GM12878 (cell line): Measurements from ENCODE around the gene ACSF2. TPM values are rescaled to one million over a fixed set of nuclear protein-coding genes. Genes with fewer than 3 reads are reported as not detected.

Experiments
- ATAC-seq: fragments of 200-7000 bp; cut with Tn5 transposase; 3 replicates; pipeline ENCODE4 v1.9.1; 2020; ENCODE audit warnings: mild to moderate bottlenecking, moderate library complexity
- BruUV-seq: library from RNA; stranded (reverse); fragments of 400-500 nt; replicated peaks from 2 replicates; lab custom pipeline; 2021; lab: Mats Ljungman, UMichigan
- CTCF ChIA-PET: fragments of 300-600 bp; sonication (Branson Sonifier 250); formaldehyde crosslinking; extraction: SDS; loops from one replicate; lab custom pipeline; 2021; ENCODE audit warnings: inconsistent platforms; lab: Yijun Ruan, JAX
- POLR2A ChIA-PET: fragments of 350-600 bp; formaldehyde crosslinking; extraction: SDS; loops from one replicate; lab custom pipeline; 2021; ENCODE audit warnings: inconsistent platforms; lab: Charles Lee
- RAD21 ChIA-PET: fragments of 300-600 bp; sonication (Branson Sonifier 250); formaldehyde crosslinking; loops from one replicate; lab custom pipeline; 2023; ENCODE audit warnings: antibody characterized with exemption; ENCODE audit not compliant: unreplicated experiment; lab: Charles Lee
- SMC1A ChIA-PET: fragments of 300-600 bp; sonication (Branson Sonifier 250); formaldehyde crosslinking; loops from one replicate; lab custom pipeline; 2023; ENCODE audit not compliant: unreplicated experiment, uncharacterized antibody; lab: Charles Lee
- DNase-seq: peaks from one replicate; pipeline ENCODE4 v3.0.0-alpha.2; 2011; ENCODE audit warnings: low read depth, low spot score
- FAIRE-seq: peaks from 3 replicates; lab custom pipeline; 2011; peaks lifted over from hg19 to GRCh38; lab: Jason Lieb, UNC
- H2AFZ ChIP-seq: 2 replicates; pipeline ENCODE4 v1.6.0; 2011; ENCODE audit warnings: low read depth, low read length, control low read depth; ENCODE audit not compliant: control insufficient read depth
- H3K27ac ChIP-seq: 2 replicates; pipeline ENCODE4 v1.5.1; 2011; ENCODE audit warnings: control low read depth; ENCODE audit not compliant: control insufficient read depth, insufficient read depth
- H3K27me3 ChIP-seq, 2 experiments: replicated peaks in 1 of 2; 2 replicates each; pipeline versions ENCODE4 v1.6.0 to v1.6.1; 2011; ENCODE audit warnings: low read length in 1 of 2; ENCODE audit not compliant: control insufficient read depth in 2 of 2, insufficient read depth in 2 of 2
- H3K36me3 ChIP-seq, 2 experiments: 2 replicates each; pipeline ENCODE4 v1.5.1; 2011; ENCODE audit warnings: low read length in 1 of 2; ENCODE audit not compliant: control insufficient read depth in 2 of 2, insufficient read depth in 2 of 2
- H3K4me1 ChIP-seq: 2 replicates; pipeline ENCODE4 v1.6.1; 2011; ENCODE audit warnings: mild to moderate bottlenecking, low read length, moderate library complexity, mixed read lengths; ENCODE audit not compliant: control insufficient read depth, insufficient read depth
- H3K4me2 ChIP-seq: 2 replicates; pipeline ENCODE4 v1.6.0; 2011; ENCODE audit warnings: control low read depth; ENCODE audit not compliant: control insufficient read depth, insufficient read depth
- H3K4me3 ChIP-seq: fragments of 200-600 bp; sonication (generic); 2 replicates; pipeline ENCODE4 v1.5.1; 2016
- H3K79me2 ChIP-seq: 2 replicates; pipeline ENCODE4 v1.6.0; 2011; ENCODE audit warnings: low read length; ENCODE audit not compliant: control insufficient read depth, insufficient read depth
- H3K9ac ChIP-seq: 2 replicates; pipeline ENCODE4 v1.8.0; 2011; ENCODE audit warnings: low read length, control low read depth, mixed read lengths; ENCODE audit not compliant: control insufficient read depth, insufficient read depth
- H3K9me3 ChIP-seq: replicated peaks from 3 replicates; pipeline ENCODE4 v1.5.1; 2011; ENCODE audit warnings: mild to moderate bottlenecking, low read length; ENCODE audit not compliant: control insufficient read depth, insufficient read depth
- H4K20me1 ChIP-seq: 2 replicates; pipeline ENCODE4 v1.6.0; 2011; ENCODE audit not compliant: control insufficient read depth, insufficient read depth
- ASH2L ChIP-seq: fragments of 300-600, 200-600 bp; sonication (generic); IDR thresholded peaks from 2 replicates; pipeline ENCODE4 v1.6.1; 2017; ENCODE audit warnings: low read depth, mild to moderate bottlenecking, borderline replicate concordance
- BCL3 ChIP-seq: IDR thresholded peaks from 2 replicates; pipeline ENCODE4 v1.6.1; 2011; ENCODE audit warnings: borderline replicate concordance, low read depth, mild to moderate bottlenecking, moderate library complexity, low read length; ENCODE audit not compliant: insufficient read depth, poor library complexity, severe bottlenecking
- BRCA1 ChIP-seq: IDR thresholded peaks from 2 replicates; pipeline ENCODE4 v1.6.1; 2011; ENCODE audit warnings: low read depth, low read length, improper control_type of control experiment
- CHD1 ChIP-seq: IDR thresholded peaks from 2 replicates; pipeline ENCODE4 v1.6.1; 2012; ENCODE audit warnings: low read depth, low read length, improper control_type of control experiment
- MAX ChIP-seq: IDR thresholded peaks from 2 replicates; pipeline ENCODE4 v1.6.1; 2012; ENCODE audit warnings: low read depth, low read length, improper control_type of control experiment
- NR2F1 ChIP-seq: fragments of 450-650 bp; conservative IDR thresholded peaks from 2 replicates; pipeline ENCODE4 v1.6.1; 2017; ENCODE audit warnings: mild to moderate bottlenecking
- PAX5 ChIP-seq: IDR thresholded peaks from 2 replicates; pipeline ENCODE4 v1.6.1; 2011; ENCODE audit warnings: low read depth, low read length, borderline replicate concordance
- POLR2AphosphoS5 ChIP-seq: IDR thresholded peaks from 2 replicates; pipeline ENCODE4 v1.6.1; 2011; ENCODE audit warnings: mild to moderate bottlenecking, low read length, inconsistent platforms
- RBBP5 ChIP-seq: fragments of 200-600 bp; sonication (generic); conservative IDR thresholded peaks from 2 replicates; pipeline ENCODE4 v1.6.1; 2016
- SKIL ChIP-seq: fragments of 450-650 bp; IDR thresholded peaks from 2 replicates; pipeline ENCODE4 v1.6.1; 2017; ENCODE audit warnings: mild to moderate bottlenecking, low read depth, inconsistent platforms; ENCODE audit not compliant: poor library complexity, severe bottlenecking
- TAF1 ChIP-seq: IDR thresholded peaks from 2 replicates; pipeline ENCODE4 v1.6.1; 2011; ENCODE audit warnings: mild to moderate bottlenecking, low read depth, low read length, borderline replicate concordance
- TCF7 ChIP-seq: IDR thresholded peaks from 2 replicates; pipeline ENCODE4 v1.6.1; 2014; ENCODE audit warnings: antibody characterized with exemption, borderline replicate concordance
- ZNF687 ChIP-seq: fragments of 450-650 bp; IDR thresholded peaks from 2 replicates; pipeline ENCODE4 v1.6.1; 2017; ENCODE audit warnings: mild to moderate bottlenecking, moderate library complexity
- WGBS: methylation state at CpG from one replicate; pipeline ENCODE4 v1.1.6; 2016; ENCODE audit warnings: low lambda C conversion rate; ENCODE audit not compliant: insufficient replicate concordance, insufficient coverage; ENCODE audit errors: missing lambda C conversion rate; 5-methylcytosine and 5-hydroxymethylcytosine counted together
- in situ Hi-C: fragments of 300-500 bp; cut with MboI; formaldehyde crosslinking; loops from 9 replicates; pipeline ENCODE4 v1.14.3; 2018; ENCODE audit warnings: mixed read lengths
- intact Hi-C: fragments of 100-400 bp; cut with micrococcal nuclease; formaldehyde crosslinking; loops from one replicate; pipeline ENCODE4 v1.14.2; 2022; ENCODE audit not compliant: unreplicated experiment
- polyA plus RNA-seq, 11 experiments: library from polyadenylated mRNA; depleted of rRNA in 4 of 11; unstranded in 6 of 11; stranded (reverse) in 5 of 11; fragments of >200 nt; fragmentation: Nextera tagmentation in 4 of 11; fragmentation: Illumina TruSeq in 1 of 11; extraction: Ambion mirVana in 4 of 11; extraction: Trizol in 1 of 11; gene quantifications; 1 replicate in 1 of 11; 2 replicates in 10 of 11; pipeline versions ENCODE4 v1.2.1 to v1.2.3, GENCODE V29; 2011 to 2016; ENCODE audit warnings: inconsistent platforms in 2 of 11, missing spikeins in 2 of 11, low read depth in 1 of 11
- total RNA-seq, 4 experiments: library from RNA; depleted of rRNA in 3 of 4; stranded (reverse); fragments of >200 nt in 3 of 4; fragmentation: Illumina TruSeq in 1 of 4; extraction: Trizol in 1 of 4; gene quantifications; 2 replicates each; pipeline versions ENCODE4 v1.2.1 to v1.2.3, GENCODE V29; 2013 to 2021
- TF ChIP-seq, protein P1 (sequence below): fragments of 450-650 bp; IDR thresholded peaks from 2 replicates; pipeline ENCODE4 v1.6.1; 2016; ENCODE audit warnings: mild to moderate bottlenecking

ACSF2 gene
- total and polyA plus RNA-seq, 10 of the 15 experiments (the other 5 are each of a cell fraction or from before 2014, with no cell fraction given): 7.1 to 32.8 (median 16.8) TPM

GRCh38 chr17:50482516-50482915, 56.5 kb downstream of the ACSF2 start:
- Histone ChIP-seq H3K36me3 (peaks cover 0 to 10% of the 10 kb centered on the region in 2 experiments; a peak in 2 of 4 replicates), H3K79me2 (no peaks in the 10 kb centered on the region), H3K4me3 (no peak overlapping the region), H3K4me1 (no peaks in the 10 kb centered on the region), H3K9me3 (no peaks in the 10 kb centered on the region), H4K20me1 (no peaks in the 10 kb centered on the region), H3K4me2 (no peak overlapping the region), H3K9ac (no peak overlapping the region), H3K27ac (no peak overlapping the region), H3K27me3 (no peaks in the 10 kb centered on the region), H2AFZ (no peak overlapping the region)
- intact Hi-C loops: loop anchor here (1.0 kb wide), 3 partner anchors 60 to 213 kb away; no protein-coding TSS in a partner anchor
- ChIA-PET SMC1A (interaction anchor here (1.0 to 2.6 kb wide), 5 partner anchors 19 to 144 kb away, joined by 3 to 8 read pairs (median 5); partner anchors contain the start of gene LRRC59), CTCF (interaction anchor here (0.7 to 4.4 kb wide), 20 partner anchors 11 to 213 kb away, joined by 3 to 23 read pairs (median 6); no protein-coding TSS in a partner anchor), POLR2A (no interaction called here), RAD21 (interaction anchor here (0.6 to 2.1 kb wide), 11 partner anchors 11 to 176 kb away, joined by 3 to 13 read pairs (median 3); no protein-coding TSS in a partner anchor)
- DNase-seq (peak; percentile 51), FAIRE-seq (peak; percentile 92), ATAC-seq (peak; percentile 57)
- WGBS: 2% methylated on average over 7 of the region's 7 CpGs
- no TSS peak for BruUV-seq
- in situ Hi-C loops: loop anchor here (10.0 kb wide), 1 partner anchor 142 kb away; no protein-coding TSS in a partner anchor
- TF ChIP-seq ASH2L (no peak), NR2F1 (no peak; the same call in 1 of the 2 replicates), PAX5 (no peak), POLR2AphosphoS5 (no peak), ZNF687 (no peak), BCL3 (no peak), TCF7 (no peak), BRCA1 (no peak), MAX (no peak), RBBP5 (no peak), SKIL (no peak), CHD1 (no peak), TAF1 (no peak)
- TF ChIP-seq, protein P1, sequence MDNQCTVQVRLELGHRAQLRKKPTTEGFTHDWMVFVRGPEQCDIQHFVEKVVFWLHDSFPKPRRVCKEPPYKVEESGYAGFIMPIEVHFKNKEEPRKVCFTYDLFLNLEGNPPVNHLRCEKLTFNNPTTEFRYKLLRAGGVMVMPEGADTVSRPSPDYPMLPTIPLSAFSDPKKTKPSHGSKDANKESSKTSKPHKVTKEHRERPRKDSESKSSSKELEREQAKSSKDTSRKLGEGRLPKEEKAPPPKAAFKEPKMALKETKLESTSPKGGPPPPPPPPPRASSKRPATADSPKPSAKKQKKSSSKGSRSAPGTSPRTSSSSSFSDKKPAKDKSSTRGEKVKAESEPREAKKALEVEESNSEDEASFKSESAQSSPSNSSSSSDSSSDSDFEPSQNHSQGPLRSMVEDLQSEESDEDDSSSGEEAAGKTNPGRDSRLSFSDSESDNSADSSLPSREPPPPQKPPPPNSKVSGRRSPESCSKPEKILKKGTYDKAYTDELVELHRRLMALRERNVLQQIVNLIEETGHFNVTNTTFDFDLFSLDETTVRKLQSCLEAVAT: no peak
